DMS 273 treated with DMSO at 0.1 percent for 48 hours (cell line): ENCODE results near the gene NOS1AP.

ENCODE experiments used
- DNase-seq: peaks from one replicate; lab custom pipeline; 2025; lab: John Stamatoyannopoulos, UW

The NOS1AP gene

DNA sequence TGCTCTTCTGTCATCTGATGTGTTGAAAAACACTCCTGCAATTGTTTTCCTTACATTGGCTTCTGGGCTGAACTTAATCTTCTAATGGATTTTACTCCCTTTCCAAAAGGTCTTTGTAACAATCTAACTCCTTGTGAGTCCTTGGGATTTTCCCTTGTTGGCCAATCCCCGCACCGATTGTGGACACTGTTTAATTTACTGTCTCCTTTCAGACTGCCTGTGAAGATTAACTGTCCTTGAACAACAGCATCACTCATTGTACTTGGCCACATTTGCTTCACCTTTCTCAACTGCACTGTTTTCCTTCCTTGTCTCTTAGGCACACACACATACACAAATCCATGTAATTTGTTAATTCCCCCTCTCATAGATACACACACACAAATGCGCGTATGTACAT is 186.8 kb downstream of the NOS1AP start:
- no peak for DNase-seq

DNA sequence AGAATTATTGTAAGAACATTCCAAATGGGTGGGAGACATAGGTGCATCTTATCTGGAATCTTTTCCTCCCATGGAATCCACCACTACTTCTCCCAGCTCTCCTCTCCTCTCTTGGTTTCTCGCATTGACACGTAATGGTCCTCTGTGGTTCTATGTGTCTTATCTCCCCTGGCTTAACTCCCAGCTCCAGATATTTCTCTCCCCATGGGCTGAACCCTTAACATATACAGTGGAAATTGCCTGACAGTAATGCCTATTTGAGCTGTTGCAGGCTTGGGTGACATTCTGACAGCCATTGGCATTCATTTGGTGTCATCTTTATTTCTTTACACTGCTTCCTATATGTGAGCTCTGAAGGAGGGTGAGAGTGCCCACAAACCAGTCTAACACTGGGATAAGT is 188.9 kb downstream of the NOS1AP start:
- DNase-seq: no peak

DNA sequence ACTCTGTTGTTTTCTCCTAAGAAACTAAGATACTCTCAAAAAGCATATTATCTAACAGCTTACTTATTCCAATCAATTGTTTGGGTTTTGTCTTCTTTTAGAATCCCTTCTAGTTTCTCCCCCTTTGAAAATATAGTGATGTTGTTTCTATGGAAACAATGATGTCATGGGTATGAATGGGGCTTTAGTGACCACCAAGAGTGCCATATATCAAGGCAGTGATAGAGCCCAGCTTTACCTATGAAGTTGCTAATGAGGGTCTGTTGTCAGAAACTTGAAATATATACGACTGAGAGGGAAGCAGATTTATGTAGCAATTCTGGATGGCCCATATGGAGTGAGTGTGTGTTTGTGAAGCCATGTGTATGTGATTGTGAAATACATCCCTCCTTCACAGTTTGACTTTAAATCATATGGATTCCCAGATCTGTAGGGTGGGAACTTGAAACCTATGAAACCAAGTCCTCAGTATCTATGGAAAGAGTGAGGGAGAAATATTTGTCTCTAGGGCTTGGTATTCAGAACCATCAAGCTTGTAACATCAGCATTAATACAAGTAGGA is 190.5 kb downstream of the NOS1AP start:
- DNase-seq: no peak

DNA sequence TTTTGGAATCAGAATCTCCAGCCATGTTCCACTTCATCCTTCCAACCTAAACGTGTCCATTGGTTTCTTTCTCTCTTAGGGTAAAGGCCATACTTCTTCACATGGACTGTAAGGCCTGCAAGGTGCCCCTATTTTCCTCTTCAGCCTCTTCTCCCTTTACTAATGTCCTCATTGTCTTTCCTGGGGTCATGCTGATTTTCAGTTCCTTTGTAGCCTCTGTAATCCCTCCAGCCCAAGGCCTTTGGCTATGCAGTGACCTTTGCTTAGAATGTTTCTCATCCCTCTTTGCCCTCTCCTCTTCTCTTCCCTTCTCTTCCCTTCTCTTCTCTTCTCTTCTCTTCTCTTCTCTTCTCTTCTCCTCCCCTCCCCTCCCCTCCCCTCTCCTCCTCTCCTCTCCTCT is 194.6 kb downstream of the NOS1AP start:
- DNase-seq: no peak

DNA sequence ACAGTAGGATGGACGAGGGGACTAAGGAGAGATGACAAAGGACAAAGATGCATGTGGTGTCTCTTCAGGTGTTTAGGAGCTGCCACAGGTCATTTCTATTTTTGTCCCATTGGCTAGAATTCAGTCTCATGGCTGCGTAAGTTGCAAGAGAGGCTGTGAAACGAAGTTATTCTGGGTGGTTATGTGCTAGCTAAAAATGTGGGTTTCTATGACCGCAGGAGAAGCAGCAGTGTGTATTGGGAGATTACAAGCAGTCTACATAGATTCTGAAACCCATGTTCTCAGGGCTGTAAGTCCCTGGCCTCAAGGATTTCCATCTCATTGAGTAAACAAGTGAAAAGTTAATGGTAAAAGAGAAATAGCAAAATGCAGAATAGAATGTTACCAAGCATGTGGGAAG is 196.5 kb downstream of the NOS1AP start:
- DNase-seq: no peak

DNA sequence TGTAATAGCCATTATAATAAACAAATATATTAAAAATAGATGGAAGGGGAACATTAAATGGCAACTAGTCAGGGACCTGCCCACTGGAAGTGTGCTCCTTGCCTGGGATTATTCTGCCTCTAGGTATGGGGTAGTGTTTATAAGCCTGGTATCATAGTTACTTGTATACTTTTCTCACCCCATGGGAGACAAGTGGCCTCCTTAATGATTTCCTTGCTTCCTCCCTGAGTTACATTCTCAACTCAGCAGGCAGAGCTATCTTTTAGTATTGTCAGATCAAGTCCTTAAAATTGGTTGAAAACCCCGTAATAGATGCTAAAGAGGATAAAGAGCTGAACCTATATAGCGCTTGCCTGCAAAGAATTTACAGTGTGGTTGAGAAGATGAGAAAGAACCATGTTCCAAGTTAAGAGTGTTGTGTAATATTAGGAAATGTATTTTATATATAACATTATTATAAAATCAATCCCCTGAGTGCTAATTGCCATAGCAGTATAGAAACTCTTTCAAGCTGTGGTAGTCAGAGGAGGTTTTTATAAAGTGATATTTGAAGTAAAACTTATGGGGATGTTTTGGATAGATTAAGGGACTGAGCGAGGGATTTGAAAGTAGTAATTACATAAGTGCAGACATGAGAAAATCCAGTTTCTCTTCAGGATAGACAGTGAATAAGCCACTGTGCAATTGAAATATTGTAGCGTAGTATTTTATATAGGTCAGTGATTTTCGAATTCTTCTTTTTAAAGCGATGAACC is 200.7 kb downstream of the NOS1AP start:
- DNase-seq: no peak

DNA sequence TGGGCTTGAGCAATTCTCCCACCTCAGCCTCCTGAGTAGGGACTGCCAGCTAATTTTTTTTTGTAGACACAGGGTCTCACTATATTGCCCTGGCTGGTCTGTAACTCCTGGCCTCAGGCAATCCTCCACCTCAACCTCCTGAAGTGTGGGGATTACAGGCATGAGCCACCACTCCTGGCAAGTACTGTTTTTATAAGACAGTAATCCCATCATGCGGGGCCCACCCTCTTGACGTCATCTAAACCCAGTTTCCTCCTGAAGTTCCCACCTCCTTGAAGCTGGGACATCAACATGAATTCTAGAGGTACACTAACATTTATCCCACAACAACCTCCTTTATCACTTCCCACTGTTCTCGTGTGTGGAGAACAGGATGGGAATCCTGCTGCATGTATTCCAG is 202.5 kb downstream of the NOS1AP start:
- no peak for DNase-seq

DNA sequence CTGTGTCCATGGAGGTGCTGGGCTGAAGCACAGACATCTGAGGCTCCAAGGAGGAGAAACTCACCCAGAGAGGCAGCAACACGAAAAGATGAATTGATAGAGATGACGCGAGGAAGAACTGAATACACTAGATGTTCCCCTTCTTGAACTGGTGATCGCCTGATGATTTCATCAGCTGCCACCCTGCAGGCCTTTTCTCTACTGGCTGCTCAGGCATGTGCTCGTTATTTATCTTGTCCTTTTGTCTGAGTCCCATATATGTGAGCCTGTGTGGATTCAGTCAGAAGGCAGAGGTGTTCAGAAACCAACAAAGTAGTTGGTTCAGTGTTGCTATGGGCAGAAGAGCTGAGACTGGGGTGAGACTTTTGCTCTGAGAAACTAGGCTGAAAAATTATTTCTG is 202.9 kb downstream of the NOS1AP start:
- no peak for DNase-seq

DNA sequence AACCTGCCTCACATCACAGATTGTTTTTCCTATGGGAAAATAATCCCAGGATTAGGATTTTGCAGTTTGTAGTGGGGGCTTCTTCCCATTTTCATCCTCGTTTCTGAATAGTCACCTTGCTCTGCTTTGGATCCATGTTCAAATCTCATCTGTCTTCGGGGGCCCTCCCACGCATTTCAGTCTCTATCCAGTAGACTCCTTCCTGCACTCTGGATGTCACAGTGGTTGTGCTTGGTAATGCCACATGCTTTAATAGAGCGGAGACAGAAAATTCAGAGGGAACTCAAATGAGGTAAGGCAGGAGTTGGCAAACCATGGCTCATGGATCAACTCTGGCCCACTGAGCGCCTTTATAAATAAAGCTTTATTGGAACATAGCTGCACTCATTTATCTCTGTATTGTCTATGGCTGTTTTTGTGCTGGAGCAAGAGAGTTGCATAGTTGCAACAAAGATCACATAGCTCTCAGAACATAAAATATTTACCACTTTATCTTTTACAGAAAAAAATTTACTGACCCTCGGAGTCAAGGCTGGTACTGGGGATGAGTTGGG is 206.2 kb downstream of the NOS1AP start:
- no peak for DNase-seq

DNA sequence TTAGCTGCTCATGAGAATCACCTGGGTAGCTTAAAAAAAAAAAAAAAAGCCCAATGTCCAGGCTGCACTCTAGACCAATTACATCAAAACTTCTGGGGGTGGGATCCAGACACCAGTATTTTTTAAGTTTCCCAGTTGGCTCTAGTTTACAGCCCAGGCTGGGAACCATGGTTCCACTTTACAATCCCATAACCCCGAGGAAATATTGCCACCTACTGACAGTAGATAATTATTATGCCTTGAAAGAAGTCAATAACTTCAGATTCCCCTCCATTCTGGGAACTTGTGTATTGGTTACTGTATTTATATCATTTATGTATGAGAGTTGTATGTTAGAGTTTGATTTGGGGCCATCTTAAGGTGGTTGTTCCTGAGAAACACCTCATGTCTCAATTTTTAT is 207.0 kb downstream of the NOS1AP start:
- DNase-seq: no peak

DNA sequence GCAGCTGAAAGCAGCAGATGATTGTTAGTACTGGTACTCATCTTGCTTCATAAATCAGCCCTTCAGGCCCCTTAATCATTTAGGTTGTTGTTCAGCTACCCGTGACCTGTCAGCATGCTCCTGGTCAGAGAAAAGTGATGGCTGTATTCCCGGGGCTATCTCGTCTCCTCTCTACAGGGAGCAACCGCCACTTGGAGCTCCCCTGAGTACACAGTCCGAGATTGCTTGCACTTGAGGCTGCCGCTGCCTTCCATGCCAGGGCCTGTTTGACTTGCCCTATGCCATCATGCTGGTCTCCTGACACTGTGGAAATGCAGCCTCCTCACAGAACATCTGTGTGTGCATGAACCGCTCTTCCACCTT is 209.6 kb downstream of the NOS1AP start:
- no peak for DNase-seq

DNA sequence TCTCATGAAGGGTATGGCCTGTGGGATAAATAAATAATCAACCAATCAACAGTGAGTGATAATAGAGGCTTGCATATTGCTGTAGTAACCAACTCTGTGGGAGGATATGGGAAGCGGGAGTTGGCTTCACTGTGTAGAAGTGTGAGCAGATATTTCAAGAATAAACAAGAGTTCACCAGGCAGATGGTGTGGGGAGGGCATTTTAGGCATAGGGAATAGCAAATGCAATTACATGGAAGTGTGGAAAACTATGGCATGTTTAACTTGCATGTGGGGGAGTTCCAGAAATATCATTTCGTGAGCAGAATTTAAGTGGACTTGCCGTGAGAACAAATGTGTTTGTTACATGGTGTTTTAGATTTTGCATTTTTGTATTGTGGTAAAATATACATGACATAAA is 211.9 kb downstream of the NOS1AP start:
- DNase-seq: no peak

DNA sequence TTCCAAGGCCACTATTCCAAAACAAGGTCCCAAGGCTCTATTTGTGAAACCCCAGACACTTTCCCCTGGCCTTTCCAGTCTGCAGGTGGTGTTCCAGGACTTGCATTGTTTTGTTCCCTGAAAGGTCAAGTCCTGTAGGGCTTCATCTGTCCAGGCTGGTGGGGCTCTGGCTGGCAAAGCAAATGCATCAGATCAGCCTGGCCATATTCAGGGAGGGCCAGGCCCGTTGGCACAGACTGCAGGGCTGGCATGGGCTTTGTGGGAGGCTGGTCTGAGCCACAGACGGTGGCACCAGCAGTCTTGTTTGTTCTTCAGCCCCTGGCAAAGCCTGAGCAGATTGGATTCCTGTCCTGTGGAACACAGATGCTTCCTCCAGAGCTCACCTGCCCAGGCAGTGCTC is 214.2 kb downstream of the NOS1AP start:
- DNase-seq: no peak

DNA sequence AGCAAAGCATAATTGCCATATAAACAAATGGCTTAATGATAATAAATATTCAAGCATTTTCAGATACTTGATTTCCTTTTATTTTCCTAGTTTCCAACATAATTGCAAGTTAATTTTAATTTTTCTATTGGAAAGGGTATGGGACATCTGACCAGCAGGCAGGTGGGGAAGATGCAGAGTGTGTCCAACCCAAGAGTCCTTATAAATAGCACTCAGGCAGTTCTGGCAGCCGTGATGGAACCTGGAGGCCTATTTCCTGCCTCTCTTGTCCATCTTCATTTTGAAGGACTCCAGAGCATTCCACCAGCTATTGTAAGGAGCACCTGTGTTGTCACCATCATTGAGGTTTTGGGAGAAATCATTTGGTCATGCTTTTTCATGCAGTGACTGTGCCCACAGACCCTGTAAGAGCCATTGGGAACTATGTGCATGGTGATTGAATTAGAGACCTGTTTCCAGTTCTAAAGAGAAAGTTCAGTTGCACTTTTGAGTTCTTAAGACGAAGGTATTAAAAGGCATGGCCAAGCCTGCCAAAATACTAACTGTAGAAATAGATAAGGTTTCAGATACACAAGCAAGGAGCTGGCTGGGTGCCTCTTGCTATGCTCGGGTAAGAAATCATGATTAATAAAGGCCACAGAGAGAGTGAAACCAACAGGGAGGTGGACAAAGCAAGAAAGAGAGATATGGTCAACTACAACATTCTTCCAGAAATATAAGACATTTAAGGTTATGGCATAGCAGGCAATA is 214.9 kb downstream of the NOS1AP start:
- no peak for DNase-seq

DNA sequence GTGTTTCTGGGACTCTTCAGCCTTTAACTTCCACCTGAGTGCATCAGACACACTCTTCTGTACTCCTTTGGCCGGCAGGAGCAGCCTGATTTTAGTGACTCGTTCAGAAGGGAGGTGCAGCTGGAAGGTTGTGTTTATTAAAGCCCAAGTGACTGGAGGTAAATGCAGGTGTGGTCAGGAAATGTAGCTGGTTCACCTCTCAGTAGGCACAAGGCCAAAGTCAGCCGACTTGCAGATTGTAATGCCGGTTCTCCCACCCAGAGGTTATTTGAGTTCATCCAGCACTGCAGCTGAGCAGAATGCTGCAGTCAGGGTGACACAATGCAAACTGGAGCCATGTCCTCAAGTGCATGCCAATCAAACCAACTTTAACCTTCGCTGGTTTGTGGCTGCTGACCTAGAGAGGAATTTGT is 215.7 kb downstream of the NOS1AP start:
- no peak for DNase-seq

DNA sequence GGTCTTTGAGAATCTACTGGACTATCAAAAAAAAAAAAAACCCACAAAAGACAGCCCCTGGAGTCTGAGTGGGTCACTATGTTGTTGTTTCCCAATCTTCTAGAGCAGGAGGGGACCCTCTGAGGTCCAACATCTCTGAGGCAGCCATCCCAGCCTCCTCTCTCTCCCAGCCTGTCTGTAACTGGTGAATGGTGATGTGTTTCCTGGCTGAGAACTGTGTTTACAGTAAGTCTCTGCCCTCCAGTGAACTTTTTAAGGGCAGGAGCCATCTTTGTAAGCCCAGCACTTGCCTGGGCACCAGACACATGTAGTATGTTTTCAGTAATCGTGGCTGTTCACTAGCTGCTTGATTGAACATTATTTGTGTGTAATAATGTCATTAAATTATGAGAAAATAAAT is 221.5 kb downstream of the NOS1AP start:
- DNase-seq: no peak

DNA sequence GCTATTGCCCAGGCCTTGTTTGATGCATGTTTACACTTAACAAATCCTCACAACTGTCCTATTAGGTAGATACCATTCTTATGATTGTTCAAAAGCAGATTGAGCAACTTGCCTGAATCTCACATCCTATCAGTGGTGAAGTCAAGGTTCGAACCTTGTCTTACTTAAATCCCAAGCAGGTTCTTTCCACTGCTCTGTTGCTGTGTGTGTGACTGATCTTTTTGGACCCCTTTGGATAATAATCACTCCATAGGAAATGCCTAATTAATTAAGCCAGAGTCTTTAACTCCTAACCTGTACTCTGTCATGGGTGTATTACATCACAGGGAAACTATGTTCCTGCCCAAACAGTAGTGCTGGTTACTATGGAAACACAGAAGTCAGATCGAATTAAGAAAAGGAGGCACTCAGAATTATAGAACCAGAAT is 222.9 kb downstream of the NOS1AP start:
- no peak for DNase-seq

DNA sequence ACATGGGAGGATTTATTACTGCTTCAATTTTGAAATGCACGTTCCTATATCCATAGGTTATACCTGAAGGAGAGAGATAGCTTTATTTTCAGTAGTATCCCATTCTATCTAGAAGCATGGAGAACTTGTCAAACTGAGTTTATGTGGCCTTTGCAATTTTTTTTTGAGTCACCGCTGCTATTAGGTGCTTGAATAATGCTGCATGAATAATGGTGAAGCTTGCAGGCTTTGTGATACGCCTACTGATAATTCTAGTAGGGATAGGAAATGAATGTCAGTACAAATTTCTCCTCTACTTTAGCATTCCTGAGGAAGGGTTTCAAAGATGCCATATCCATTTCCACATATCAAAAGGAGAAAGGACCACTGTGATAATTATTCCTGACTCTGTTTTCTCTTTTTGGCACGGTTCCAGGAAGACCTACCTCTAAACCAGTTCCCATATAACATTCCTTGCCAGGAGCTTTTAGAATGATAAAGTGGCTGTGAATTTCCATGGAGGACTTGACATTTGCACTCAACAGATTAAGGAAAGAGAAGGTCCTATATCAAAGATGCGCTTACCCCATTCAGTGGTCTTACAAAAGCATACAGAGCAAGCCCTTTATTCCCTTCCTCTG is 223.7 kb downstream of the NOS1AP start:
- no peak for DNase-seq

DNA sequence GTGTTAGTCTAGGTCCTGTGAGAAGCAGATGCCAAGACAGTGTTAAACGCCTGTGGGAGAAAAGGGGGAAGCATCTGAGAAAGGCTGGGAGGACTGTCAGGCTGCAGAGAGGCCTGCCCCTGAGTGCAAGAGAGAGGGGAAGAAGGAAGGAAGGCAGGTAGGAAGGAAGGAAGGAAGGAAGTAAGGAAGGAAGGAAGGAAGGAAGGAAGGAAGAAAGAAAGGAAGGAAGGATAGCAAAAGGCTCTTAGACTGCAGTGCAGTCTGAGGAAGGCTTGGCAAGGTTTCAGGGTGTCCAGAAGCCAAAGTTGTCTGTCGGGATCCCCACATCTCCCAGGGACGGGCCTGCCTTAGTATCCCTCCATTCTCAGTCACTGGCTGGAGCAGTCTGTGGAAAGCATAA is 224.5 kb downstream of the NOS1AP start:
- no peak for DNase-seq

DNA sequence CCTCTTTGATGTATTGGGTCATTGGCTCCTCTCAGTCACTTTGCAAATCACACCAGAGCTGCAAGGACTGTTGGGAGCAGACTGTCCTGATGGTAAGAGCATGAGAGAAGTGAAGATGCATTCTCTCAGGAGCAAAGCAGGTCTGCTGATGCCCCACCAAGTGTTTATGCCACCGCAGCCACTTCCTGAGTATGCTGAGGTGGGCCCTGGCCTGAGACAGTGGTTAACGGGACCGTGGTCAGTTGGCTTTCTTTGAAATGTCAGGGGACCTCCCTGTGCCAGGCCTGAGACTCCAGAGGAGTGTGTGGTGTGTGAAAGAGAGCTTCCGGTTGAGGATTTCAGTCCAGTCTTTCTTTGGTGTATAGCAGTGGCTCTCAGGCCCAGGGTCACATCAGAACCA is 227.7 kb downstream of the NOS1AP start:
- DNase-seq: no peak

DNA sequence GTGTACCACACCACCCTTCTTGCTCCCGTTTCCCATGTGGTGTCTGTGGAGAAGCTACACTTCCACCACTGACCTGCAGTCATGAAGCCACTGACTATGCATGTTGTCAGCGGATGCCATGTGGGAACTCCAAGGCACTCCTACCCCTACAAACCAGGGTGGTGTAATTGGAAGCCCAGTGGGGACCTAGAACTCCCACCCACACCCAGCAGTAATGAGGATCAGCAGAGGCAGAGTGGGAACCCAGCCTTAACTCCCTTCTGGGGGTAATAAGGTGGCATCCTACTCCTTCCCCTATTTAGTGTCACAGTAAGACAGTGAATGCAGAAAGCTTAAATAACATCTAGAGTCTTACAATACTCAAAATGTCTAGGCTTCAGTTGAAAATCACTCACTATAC is 228.8 kb downstream of the NOS1AP start:
- no peak for DNase-seq

DNA sequence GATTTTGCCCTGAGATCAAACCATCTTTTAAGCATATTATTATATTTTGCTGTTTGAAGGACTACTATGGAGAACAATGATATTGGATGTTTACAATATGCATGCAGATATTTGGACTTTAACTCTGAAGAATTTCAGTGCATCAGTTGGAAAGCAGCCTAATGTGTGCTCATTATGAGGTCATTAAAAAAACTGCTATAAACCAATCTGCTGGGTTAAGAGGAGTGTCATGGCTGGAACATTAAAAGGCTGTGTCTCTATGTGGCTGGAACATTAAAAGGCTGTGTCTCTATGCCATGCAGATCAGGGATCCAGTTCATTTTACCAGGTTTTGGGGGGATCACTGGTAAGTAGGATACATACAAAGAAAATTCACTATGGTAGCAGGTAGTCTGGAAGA is 229.5 kb downstream of the NOS1AP start:
- DNase-seq: no peak
